HG03097 (cell line): Measurements from ENCODE around the gene ASPM.
A peak's percentile ranks its signal among the peaks of the same experiment; 100 is the strongest.
"Not testable (repeated sequence)": the region's sequence is repeated elsewhere in the genome, so short reads cannot be mapped to it uniquely, and the experiment has no call there.

Experiments used
- ATAC-seq: cut with Tn5 transposase; IDR thresholded peaks from one replicate; pipeline ENCODE4 v1.9.1; 2021; ENCODE audit not compliant: unreplicated experiment, low FRiP score

The ASPM gene

GRCh38 chr1:197083474-197083873 lies 63.0 kb downstream of the ASPM start:
- no peak for ATAC-seq

DNA sequence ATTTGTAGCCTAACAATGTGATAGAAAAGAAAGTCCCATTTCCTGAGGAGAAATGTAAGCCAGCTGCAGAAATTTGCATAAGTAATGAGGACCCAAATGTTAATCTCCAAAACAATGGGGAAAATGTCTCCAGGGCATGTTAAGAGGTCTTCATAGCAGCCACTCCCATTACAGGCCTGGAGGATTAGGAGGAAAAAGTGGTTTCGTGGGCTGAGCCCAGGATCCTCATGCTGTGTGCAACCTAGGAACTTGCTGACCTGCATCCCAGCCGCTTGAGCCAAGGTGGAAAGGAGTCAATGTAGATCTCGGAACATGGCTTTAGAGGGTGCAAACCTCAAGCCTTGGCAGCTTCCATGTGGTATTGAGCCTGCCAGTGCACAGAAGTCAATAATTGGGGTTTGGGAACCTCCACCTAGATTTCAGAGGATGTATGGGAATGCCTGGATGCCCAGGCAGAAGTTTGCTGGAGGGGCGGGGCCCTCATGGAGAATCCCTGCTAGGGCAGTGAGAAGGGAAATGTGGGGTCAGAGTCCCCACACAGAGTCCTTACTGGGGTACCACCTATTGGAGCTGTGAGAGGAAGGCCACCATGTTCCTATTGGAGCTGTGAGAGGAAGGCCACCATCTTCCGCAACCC lies 65.2 kb downstream of the ASPM start:
- ATAC-seq: no peak

DNA sequence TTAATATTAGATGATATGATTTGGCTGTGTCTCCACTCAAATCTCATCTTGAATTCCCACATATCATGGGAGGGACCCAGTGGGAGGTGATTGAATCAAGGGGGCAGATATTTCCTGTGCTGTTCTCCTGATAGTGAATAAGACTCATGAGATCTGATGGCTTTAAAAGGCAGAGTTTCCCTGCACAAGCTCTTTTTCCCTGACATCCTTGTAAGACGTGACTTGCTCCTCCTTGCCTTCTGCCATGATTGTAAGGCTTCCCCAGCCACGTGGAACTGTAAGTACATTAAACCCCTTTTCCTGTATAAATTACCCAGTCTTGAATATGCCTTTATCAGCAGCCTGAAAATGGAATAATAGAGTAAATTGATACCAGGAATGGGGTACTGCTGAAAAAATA lies 66.1 kb downstream of the ASPM start:
- ATAC-seq: no peak

- ATAC-seq: no peak
Observed at GRCh38 chr1:197076585-197076984, 69.9 kb downstream of the ASPM start.

GRCh38 chr1:197073978-197074377 lies 72.5 kb downstream of the ASPM start:
- no peak for ATAC-seq

- no peak for ATAC-seq
Observed at GRCh38 chr1:197067457-197067818, 79.0 kb downstream of the ASPM start.

GRCh38 chr1:197066719-197067456 lies 79.6 kb downstream of the ASPM start, which contains the start of gene F13B:
F13B (minus strand) TSS chr1:197067260; CDS start chr1:197067223, 37 bp downstream.
- ATAC-seq: no peak

DNA sequence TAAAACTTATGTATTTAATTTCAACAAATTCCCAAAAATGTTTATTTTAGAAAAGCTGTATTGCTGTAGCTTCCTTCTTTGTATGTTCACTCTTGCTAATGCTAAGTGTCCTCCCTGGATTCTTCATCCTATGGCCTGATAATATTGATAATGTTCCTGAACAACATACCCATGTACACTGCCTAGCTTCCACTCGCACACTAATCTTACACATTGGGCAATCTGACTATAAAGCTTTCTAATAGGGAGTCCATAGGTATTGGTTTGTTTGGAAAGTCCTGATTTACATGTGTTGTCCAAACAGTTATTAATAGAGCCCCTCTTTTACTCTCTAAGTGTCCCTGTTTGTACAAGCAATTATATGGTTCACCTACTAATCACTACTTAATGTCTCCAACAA lies 80.2 kb downstream of the ASPM start:
- ATAC-seq: no peak

- no peak for ATAC-seq
Observed at GRCh38 chr1:197065559-197065958, 80.9 kb downstream of the ASPM start.

DNA sequence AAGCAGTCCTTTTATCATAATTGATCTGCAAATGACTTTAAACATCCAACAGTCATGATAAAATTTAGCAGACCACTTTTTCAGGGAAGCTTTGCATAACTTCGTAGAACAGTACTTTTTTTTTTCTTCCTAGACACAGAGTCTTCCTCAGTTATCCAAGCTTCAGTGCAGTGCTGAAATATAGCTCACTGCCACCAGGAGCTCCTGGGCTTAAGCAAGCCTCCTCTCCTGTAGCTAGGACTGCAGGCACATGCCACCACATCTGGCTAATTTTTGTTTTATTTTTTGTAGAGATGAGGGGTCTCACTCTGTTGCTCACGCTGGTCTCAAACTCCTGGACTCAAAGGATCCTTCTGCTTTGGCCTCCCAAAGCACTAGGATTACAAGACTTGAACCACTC lies 83.3 kb downstream of the ASPM start:
- no peak for ATAC-seq

GRCh38 chr1:197062692-197063091 lies 83.8 kb downstream of the ASPM start:
- ATAC-seq: peak; percentile 95

GRCh38 chr1:197049100-197049499 lies 97.4 kb downstream of the ASPM start:
- ATAC-seq: no peak

GRCh38 chr1:197042676-197043341 lies 103.7 kb downstream of the ASPM start:
- no peak for ATAC-seq

DNA sequence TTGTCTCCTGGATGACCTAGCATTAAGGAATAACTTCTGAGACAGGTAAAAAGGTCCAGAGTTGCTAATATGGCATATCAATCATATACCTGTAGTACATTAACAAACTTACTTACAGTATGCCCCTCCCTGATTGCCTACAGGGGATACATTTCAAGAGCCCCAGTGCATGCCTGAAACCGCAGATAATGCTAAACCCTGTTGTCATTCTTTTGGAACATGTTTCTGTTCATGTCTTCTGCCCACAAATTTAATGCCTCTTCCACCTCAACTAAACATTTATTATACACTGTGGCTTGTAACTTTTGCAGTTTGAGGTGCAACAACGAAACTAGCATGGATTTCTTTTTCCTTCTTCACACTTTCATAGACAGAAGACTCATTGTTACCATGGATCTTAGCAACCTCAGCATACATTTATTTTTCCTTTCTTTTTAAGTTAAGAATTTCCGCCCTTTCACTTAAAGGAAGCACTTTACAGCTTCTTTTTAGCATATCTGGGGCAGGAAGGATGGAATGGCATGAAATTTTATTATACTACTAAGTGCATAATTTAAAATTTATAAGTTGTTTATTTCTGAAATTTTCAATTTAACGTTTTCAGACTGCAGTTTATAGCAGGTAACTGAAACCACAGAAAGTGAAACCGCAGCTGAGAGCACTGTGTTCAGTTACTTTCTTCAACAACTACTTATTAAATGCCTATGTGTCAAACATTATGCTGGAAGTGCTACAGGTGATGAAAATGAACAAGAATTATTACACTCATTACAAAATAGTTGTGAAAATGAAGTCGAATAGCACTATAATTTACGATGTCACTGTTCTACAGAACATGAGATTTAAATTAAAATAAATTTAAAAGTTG lies 104.7 kb downstream of the ASPM start:
- no peak for ATAC-seq

GRCh38 chr1:197036861-197037260 lies 109.6 kb downstream of the ASPM start:
- ATAC-seq: no peak

- ATAC-seq: not testable (repeated sequence)
Observed at GRCh38 chr1:197034631-197035339, 111.7 kb downstream of the ASPM start.
